ENCODE results near the gene DNAJC22.

DNA sequence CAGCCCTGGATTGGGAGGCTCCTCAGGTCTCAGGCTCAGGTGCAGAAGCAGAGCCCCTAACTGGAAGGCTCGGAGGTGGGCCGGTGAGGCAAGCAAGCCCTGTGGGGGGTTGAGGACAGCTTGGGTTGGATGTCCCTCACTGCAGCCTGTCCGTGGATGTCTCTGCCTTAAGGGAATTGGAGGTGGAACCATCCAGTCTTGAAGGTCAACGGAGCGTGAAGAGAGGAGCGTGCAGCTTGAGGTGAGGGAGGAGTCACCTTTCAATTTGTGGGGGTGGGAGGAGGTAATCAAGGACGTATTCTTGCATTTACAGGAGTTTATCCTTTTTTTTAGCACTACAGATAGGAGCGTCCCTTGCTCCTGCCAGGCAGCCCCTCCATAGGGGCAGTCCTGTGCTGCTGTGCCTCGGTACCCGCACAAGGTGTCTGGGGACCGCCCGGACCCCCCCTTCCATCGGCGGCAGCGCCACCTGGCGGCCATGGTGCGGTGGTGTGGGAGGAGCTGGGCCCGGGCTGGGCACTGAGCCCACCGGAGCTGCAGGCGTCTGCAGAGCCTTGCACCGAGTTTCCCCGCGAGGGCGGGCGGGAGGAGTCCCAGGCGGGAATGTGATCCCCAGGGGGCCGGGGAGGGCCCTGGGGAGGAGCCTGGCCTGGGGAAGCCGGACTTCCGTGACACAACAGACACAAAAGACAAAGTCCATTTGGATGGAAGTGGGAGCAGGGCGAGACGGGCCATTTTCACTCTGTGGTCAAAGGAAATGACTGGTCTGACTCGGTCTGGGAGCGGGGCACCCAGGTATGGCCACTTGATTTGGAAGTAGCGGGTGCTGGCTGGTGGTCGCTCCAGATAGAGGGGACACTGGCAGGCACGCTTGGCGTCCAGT, 864 bp downstream of the DNAJC22 start:
- TF ChIP-seq GATA3 (IDR thresholded peaks at IDR 0.05; ENCODE audit: low read depth, low read length) (no peak), GATA2 (IDR thresholded peaks at IDR 0.05; ENCODE audit: low read depth, low read length) (no peak)
